ENCODE measurements around the gene PRSS36. TPM values are rescaled to one million over a fixed set of nuclear protein-coding genes. Genes with fewer than 3 reads are reported as not detected.
A peak's percentile ranks its signal among the peaks of the same experiment; 100 is the strongest.
"Not testable (repeated sequence)": the region's sequence is repeated elsewhere in the genome, so short reads cannot be mapped to it uniquely, and the experiment has no call there.

PRSS36 gene
- total and polyA plus RNA-seq, 2 donors: 2.0 to 2.6 TPM

DNA sequence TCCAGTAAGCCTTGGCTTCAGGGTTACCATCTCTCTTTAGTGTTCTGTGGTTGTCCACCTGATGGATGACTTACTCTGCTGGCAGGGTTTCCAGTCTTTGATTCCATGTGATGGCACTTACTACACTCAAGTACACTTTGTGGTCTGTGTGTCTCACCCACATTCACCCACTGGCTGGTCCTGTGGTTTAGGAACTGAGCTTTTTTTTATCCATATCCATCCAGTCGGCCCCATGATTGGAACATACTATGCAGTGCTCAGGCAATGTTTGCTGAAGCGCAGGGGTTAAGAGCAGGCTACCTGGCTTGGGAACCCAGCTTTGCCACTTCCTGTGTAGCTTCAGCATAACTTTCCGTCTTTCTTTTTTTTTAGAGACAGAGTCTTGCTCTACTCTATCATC is 27.3 kb upstream of the PRSS36 start:
- no peak for DNase-seq (ENCODE audit: extremely low spot score)
- H3K27ac ChIP-seq (ENCODE audit: low read depth): no peak overlapping the region
- 64% methylated on average over 3 of the region's 3 CpGs for WGBS
- no peaks in the 10 kb centered on the region for H3K36me3 ChIP-seq (ENCODE audit: insufficient read depth)
- H3K4me3 ChIP-seq (ENCODE audit: low read depth, low read length): no peak overlapping the region
- H3K4me1 ChIP-seq (ENCODE audit: insufficient read depth): no peaks in the 10 kb centered on the region

DNA sequence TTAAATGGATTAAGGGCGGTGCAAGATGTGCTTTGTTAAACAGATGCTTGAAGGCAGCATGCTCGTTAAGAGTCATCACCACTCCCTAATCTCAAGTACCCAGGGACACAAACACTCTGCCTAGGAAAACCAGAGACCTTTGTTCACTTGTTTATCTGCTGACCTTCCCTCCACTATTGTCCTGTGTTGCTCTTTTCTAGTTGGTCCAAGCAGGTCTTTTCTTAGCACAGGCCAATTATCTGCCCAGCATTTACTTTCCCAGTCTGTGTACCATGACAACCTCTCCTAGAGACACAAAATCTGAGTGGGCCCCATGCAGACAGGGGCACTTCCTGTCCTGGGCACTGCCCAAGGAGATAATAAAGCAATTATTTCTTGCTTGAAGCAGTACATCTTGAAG is 20.2 kb upstream of the PRSS36 start:
- not testable (repeated sequence) for H3K27ac ChIP-seq (ENCODE audit: low read depth); H3K4me3 ChIP-seq (ENCODE audit: low read depth, low read length); H3K36me3 ChIP-seq (ENCODE audit: insufficient read depth); DNase-seq (ENCODE audit: extremely low spot score); H3K4me1 ChIP-seq (ENCODE audit: insufficient read depth)
- no CpG with 5 or more reads among the region's 2 CpGs for WGBS

- Histone ChIP-seq H3K36me3 (ENCODE audit: insufficient read depth) (no peaks in the 10 kb centered on the region), H3K4me1 (ENCODE audit: insufficient read depth) (no peaks in the 10 kb centered on the region), H3K27ac (ENCODE audit: low read depth) (no peak overlapping the region), H3K4me3 (ENCODE audit: low read depth, low read length) (no peak overlapping the region)
- 67% methylated on average over 2 of the region's 2 CpGs for WGBS
- no peak for DNase-seq (ENCODE audit: extremely low spot score)
These were observed 19.0 kb upstream of the PRSS36 start for GRCh38 chr16:31168848-31169247.

DNA sequence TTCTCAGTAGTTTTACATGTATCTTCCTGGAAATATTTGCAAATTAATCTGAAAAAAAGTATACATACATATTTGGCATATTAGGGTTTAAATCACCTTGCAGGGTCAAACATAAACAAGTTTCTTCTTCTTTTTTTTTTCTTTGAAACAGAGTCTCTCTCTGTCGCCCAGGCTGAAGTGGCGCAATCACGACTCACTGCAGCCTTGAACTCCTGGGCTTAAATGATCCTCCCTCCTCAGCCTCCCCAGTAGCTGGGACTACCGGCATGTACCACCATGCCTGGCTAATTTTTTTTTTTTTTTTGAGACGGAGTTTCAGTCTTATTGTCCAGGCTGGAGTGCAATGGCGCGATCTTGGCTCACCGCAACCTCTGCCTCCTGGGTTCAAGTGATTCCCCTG is 17.4 kb upstream of the PRSS36 start:
- Histone ChIP-seq H3K4me3 (ENCODE audit: low read depth, low read length) (no peak overlapping the region), H3K36me3 (ENCODE audit: insufficient read depth) (no peaks in the 10 kb centered on the region), H3K27ac (ENCODE audit: low read depth) (no peak overlapping the region), H3K4me1 (ENCODE audit: insufficient read depth) (no peaks in the 10 kb centered on the region)
- no peak for DNase-seq (ENCODE audit: extremely low spot score)
- WGBS: 91% methylated on average over 8 of the region's 8 CpGs

DNA sequence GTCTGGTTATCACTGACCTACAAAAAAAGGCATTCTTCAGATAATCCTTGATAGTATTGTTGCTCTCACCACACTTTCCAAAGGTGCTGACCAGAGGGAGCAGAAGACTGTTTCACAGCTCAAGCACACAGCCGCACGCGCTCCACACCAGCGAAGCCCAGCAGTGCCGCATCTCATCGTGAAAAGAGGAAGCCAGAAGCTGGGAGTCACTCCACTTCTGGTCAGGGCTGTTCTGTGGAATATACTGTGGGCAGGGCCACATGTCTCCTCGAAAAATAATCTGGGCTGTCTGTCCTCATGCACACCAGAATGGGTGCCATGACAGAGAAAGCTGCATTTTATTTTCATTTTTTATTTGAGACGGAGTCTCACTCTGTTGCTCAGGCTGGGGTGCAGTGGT is 7.3 kb upstream of the PRSS36 start:
- no peak for DNase-seq (ENCODE audit: extremely low spot score)
- H3K27ac ChIP-seq (ENCODE audit: low read depth): no peak overlapping the region
- no peaks in the 10 kb centered on the region for H3K36me3 ChIP-seq (ENCODE audit: insufficient read depth)
- H3K4me3 ChIP-seq (ENCODE audit: low read depth, low read length): no peak overlapping the region
- 44% methylated on average over 8 of the region's 8 CpGs for whole genome bisulfite sequencing
- no peaks in the 10 kb centered on the region for H3K4me1 ChIP-seq (ENCODE audit: insufficient read depth)

GRCh38 chr16:31150976-31151375 is 1.1 kb upstream of the PRSS36 start:
- H3K27ac ChIP-seq (ENCODE audit: low read depth); DNase-seq (ENCODE audit: extremely low spot score); H3K36me3 ChIP-seq (ENCODE audit: insufficient read depth); H3K4me3 ChIP-seq (ENCODE audit: low read depth, low read length); H3K4me1 ChIP-seq (ENCODE audit: insufficient read depth): not testable (repeated sequence)
- WGBS: 82% methylated on average over 6 of the region's 6 CpGs

DNA sequence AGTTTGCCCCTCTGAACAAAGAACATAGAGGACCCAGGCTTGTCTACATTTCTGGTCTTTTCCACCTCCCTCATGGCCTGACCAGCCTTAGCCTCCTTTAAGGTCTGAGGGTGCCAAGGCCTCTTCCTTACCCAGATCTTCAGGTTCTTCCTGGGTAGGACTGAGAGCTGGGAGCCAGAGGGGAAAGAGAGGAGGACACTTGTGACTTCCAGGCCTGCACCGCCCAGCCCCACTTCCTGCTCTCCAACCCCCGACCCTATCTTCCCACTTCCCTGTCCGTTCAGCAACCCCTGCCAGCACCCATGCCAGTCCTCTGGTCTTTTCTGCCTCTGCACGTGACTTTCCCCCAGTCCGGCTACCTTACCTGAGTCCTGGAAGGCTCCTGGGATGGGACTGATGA is 534 bp downstream of the PRSS36 start:
- no peak for DNase-seq (ENCODE audit: extremely low spot score)
- 66% methylated on average over 5 of the region's 5 CpGs for WGBS
- no peaks in the 10 kb centered on the region for H3K4me1 ChIP-seq (ENCODE audit: insufficient read depth)
- H3K4me3 ChIP-seq (ENCODE audit: low read depth, low read length): no peak overlapping the region
- no peak overlapping the region for H3K27ac ChIP-seq (ENCODE audit: low read depth)
- no peaks in the 10 kb centered on the region for H3K36me3 ChIP-seq (ENCODE audit: insufficient read depth)

DNA sequence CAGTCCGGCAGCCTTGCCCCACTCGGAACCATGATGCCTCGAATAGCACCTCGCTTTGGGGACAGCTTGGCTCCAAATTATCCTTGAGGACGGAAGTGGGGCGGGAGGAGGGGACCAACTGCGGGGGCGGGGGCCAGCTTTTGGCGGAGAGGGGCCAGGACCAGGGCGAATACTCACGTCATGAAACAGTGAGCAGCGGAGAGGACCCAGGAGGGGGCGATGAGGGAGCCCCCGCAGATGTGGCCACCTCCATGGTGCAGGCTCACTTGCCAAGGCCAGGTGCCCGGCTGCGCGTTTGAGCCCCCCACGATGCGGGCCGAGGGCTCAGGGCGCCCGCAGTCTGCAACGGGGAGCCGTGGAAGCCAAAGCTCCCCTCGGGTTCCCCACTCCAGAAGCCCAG is 970 bp downstream of the PRSS36 start:
- WGBS: 73% methylated on average over 25 of the region's 25 CpGs
- DNase-seq (ENCODE audit: extremely low spot score): no peak
- Histone ChIP-seq H3K27ac (ENCODE audit: low read depth) (no peak overlapping the region), H3K36me3 (ENCODE audit: insufficient read depth) (no peaks in the 10 kb centered on the region), H3K4me3 (ENCODE audit: low read depth, low read length) (no peak overlapping the region), H3K4me1 (ENCODE audit: insufficient read depth) (no peaks in the 10 kb centered on the region)

- no peaks in the 10 kb centered on the region for H3K36me3 ChIP-seq (ENCODE audit: insufficient read depth)
- 13% methylated on average over 40 of the region's 40 CpGs for whole genome bisulfite sequencing
- no peak for DNase-seq (ENCODE audit: extremely low spot score)
- no peaks in the 10 kb centered on the region for H3K4me1 ChIP-seq (ENCODE audit: insufficient read depth)
- no peak overlapping the region for H3K4me3 ChIP-seq (ENCODE audit: low read depth, low read length)
- no peak overlapping the region for H3K27ac ChIP-seq (ENCODE audit: low read depth)
These were observed 1.6 kb downstream of the PRSS36 start for GRCh38 chr16:31148281-31148728.

- no peak overlapping the region for H3K27ac ChIP-seq (ENCODE audit: low read depth)
- H3K4me1 ChIP-seq (ENCODE audit: insufficient read depth): peaks cover 2% of the 10 kb centered on the region
- H3K4me3 ChIP-seq (ENCODE audit: low read depth, low read length): no peak overlapping the region
- 91% methylated on average over 3 of the region's 3 CpGs for WGBS
- no peaks in the 10 kb centered on the region for H3K36me3 ChIP-seq (ENCODE audit: insufficient read depth)
- DNase-seq (ENCODE audit: extremely low spot score): no peak
These were observed 2.3 kb downstream of the PRSS36 start for GRCh38 chr16:31147574-31147973.

GRCh38 chr16:31145398-31145990 is 4.4 kb downstream of the PRSS36 start:
- Histone ChIP-seq H3K4me1 (ENCODE audit: insufficient read depth) (peaks cover 2% of the 10 kb centered on the region), H3K36me3 (ENCODE audit: insufficient read depth) (no peaks in the 10 kb centered on the region), H3K4me3 (ENCODE audit: low read depth, low read length) (no peak overlapping the region), H3K27ac (ENCODE audit: low read depth) (no peak overlapping the region)
- 75% methylated on average over 12 of the region's 12 CpGs for WGBS
- no peak for DNase-seq (ENCODE audit: extremely low spot score)

- not testable (repeated sequence) for H3K27ac ChIP-seq (ENCODE audit: low read depth); H3K4me3 ChIP-seq (ENCODE audit: low read depth, low read length); H3K36me3 ChIP-seq (ENCODE audit: insufficient read depth); H3K4me1 ChIP-seq (ENCODE audit: insufficient read depth); DNase-seq (ENCODE audit: extremely low spot score)
- 81% methylated on average over 7 of the region's 7 CpGs for WGBS
These were observed 5.4 kb downstream of the PRSS36 start for GRCh38 chr16:31144418-31144817.

GRCh38 chr16:31143694-31144148 is 6.1 kb downstream of the PRSS36 start:
- Histone ChIP-seq H3K36me3 (ENCODE audit: insufficient read depth) (no peaks in the 10 kb centered on the region), H3K4me3 (ENCODE audit: low read depth, low read length) (no peak overlapping the region), H3K27ac (ENCODE audit: low read depth) (no peak overlapping the region), H3K4me1 (ENCODE audit: insufficient read depth) (peaks cover 2% of the 10 kb centered on the region)
- no peak for DNase-seq (ENCODE audit: extremely low spot score)
- WGBS: 93% methylated on average over 8 of the region's 8 CpGs

GRCh38 chr16:31143011-31143693 is 6.7 kb downstream of the PRSS36 start:
- Histone ChIP-seq H3K4me3 (ENCODE audit: low read depth, low read length) (peak overlapping the region; percentile 41), H3K36me3 (ENCODE audit: insufficient read depth) (no peaks in the 10 kb centered on the region), H3K27ac (ENCODE audit: low read depth) (no peak overlapping the region), H3K4me1 (ENCODE audit: insufficient read depth) (peaks cover 2% of the 10 kb centered on the region)
- no peak for DNase-seq (ENCODE audit: extremely low spot score)
- WGBS: 63% methylated on average over 22 of the region's 22 CpGs
